Mucosa of rectum (tissue), 2 donors: ENCODE measurements around the gene VPS13C.
A peak's percentile ranks its signal among the peaks of the same experiment; 100 is the strongest.

Source experiments
- H3K27ac ChIP-seq, 2 donors: one replicate each; pipeline ENCODE4 v1.7.0; 2013; ENCODE audit warnings: inconsistent platforms in 2 of 2, low read depth in 2 of 2, low read length in 2 of 2
- H3K27me3 ChIP-seq, 2 donors: one replicate each; pipeline ENCODE4 v1.7.0; 2013; ENCODE audit warnings: low read length in 2 of 2; ENCODE audit not compliant: control insufficient read depth in 2 of 2, insufficient read depth in 2 of 2
- H3K36me3 ChIP-seq, 2 donors: one replicate each; pipeline ENCODE4 v1.7.0; 2013; ENCODE audit warnings: low read length in 2 of 2; ENCODE audit not compliant: control insufficient read depth in 2 of 2, insufficient read depth in 2 of 2
- H3K4me1 ChIP-seq, 2 donors: one replicate each; pipeline ENCODE4 v1.7.0; 2013; ENCODE audit warnings: low read length in 2 of 2, mild to moderate bottlenecking in 1 of 2; ENCODE audit not compliant: control insufficient read depth in 2 of 2, insufficient read depth in 2 of 2
- H3K4me3 ChIP-seq, 2 donors: one replicate each; pipeline ENCODE4 v1.7.0; 2013; ENCODE audit warnings: low read length in 2 of 2
- H3K9ac ChIP-seq, 2 donors: one replicate each; pipeline ENCODE4 v1.7.0; 2013; ENCODE audit warnings: low read length in 2 of 2, low read depth in 1 of 2, mild to moderate bottlenecking in 1 of 2
- H3K9me3 ChIP-seq, 2 donors: one replicate each; pipeline ENCODE4 v1.7.0; 2013; ENCODE audit warnings: low read length in 2 of 2; ENCODE audit not compliant: control insufficient read depth in 2 of 2
- donor health status: healthy.
- donor health status: Normal muscosa, but diverticular disease.

The VPS13C gene

GRCh38 chr15:61888074-61888780 lies 172.0 kb downstream of the VPS13C start:
- Histone ChIP-seq H3K9me3 (peaks cover 5 to 7% of the 10 kb centered on the region in 2 donors), H3K27ac (no peak overlapping the region), H3K27me3 (no peaks in the 10 kb centered on the region), H3K4me3 (no peak overlapping the region), H3K36me3 (peaks cover 11 to 16% of the 10 kb centered on the region in 2 donors), H3K4me1 (no peaks in the 10 kb centered on the region), H3K9ac (no peak overlapping the region)

- H3K4me1 ChIP-seq = no peaks in the 10 kb centered on the region
- H3K4me3 ChIP-seq = no peak overlapping the region
- H3K9ac ChIP-seq = no peak overlapping the region
- H3K27me3 ChIP-seq = no peaks in the 10 kb centered on the region
- H3K36me3 ChIP-seq = peaks cover 18 to 21% of the 10 kb centered on the region in 2 donors
- no peak overlapping the region for H3K27ac ChIP-seq
- H3K9me3 ChIP-seq = no peaks in the 10 kb centered on the region
These were observed 180.2 kb downstream of the VPS13C start for GRCh38 chr15:61880084-61880483.

- Histone ChIP-seq H3K4me1 (no peaks in the 10 kb centered on the region), H3K9ac (no peak overlapping the region), H3K27me3 (no peaks in the 10 kb centered on the region), H3K4me3 (no peak overlapping the region), H3K9me3 (no peaks in the 10 kb centered on the region), H3K36me3 (peaks cover 20 to 21% of the 10 kb centered on the region in 2 donors), H3K27ac (no peak overlapping the region)
These were observed 181.0 kb downstream of the VPS13C start for GRCh38 chr15:61879219-61879618.

GRCh38 chr15:61871926-61872522 lies 188.2 kb downstream of the VPS13C start:
- Histone ChIP-seq H3K27ac (no peak overlapping the region), H3K9ac (no peak overlapping the region), H3K4me1 (no peaks in the 10 kb centered on the region), H3K36me3 (peaks cover 36 to 47% of the 10 kb centered on the region in 2 donors), H3K9me3 (no peaks in the 10 kb centered on the region), H3K27me3 (no peaks in the 10 kb centered on the region), H3K4me3 (no peak overlapping the region)

- no peak overlapping the region for H3K9ac ChIP-seq
- H3K4me3 ChIP-seq = no peak overlapping the region
- H3K4me1 ChIP-seq = no peaks in the 10 kb centered on the region
- H3K27me3 ChIP-seq = no peaks in the 10 kb centered on the region
- H3K27ac ChIP-seq = no peak overlapping the region
- H3K9me3 ChIP-seq = no peaks in the 10 kb centered on the region
- peaks cover 30 to 41% of the 10 kb centered on the region in 2 donors for H3K36me3 ChIP-seq
These were observed 190.6 kb downstream of the VPS13C start for GRCh38 chr15:61869656-61870055.

- Histone ChIP-seq H3K4me1 (no peaks in the 10 kb centered on the region), H3K9ac (no peak overlapping the region)
These were observed 198.3 kb downstream of the VPS13C start for GRCh38 chr15:61861962-61862361.

GRCh38 chr15:61857169-61857829 lies 202.9 kb downstream of the VPS13C start:
- peak overlapping the region in 1 of 2 donors; percentile 32 for H3K4me3 ChIP-seq
- no peak overlapping the region for H3K27ac ChIP-seq
- no peaks in the 10 kb centered on the region for H3K9me3 ChIP-seq

More at GRCh38 chr15:61861962-61862361, 198.3 kb downstream of the VPS13C start:
- no peak overlapping the region for H3K4me3 ChIP-seq
- H3K27ac ChIP-seq = no peak overlapping the region
- H3K27me3 ChIP-seq = no peaks in the 10 kb centered on the region
- H3K9me3 ChIP-seq = no peaks in the 10 kb centered on the region
- H3K36me3 ChIP-seq = peaks cover 0 to 7% of the 10 kb centered on the region in 2 donors

GRCh38 chr15:61856295-61856694 lies 204.0 kb downstream of the VPS13C start:
- Histone ChIP-seq H3K36me3 (peaks cover 4 to 5% of the 10 kb centered on the region in 2 donors), H3K4me3 (no peak overlapping the region), H3K4me1 (no peaks in the 10 kb centered on the region)

More at GRCh38 chr15:61857169-61857829, 202.9 kb downstream of the VPS13C start:
- H3K4me1 ChIP-seq = no peaks in the 10 kb centered on the region
- no peaks in the 10 kb centered on the region for H3K27me3 ChIP-seq
- no peak overlapping the region for H3K9ac ChIP-seq
- H3K36me3 ChIP-seq = peaks cover 4 to 5% of the 10 kb centered on the region in 2 donors

GRCh38 chr15:61853195-61853594 lies 207.1 kb downstream of the VPS13C start:
- Histone ChIP-seq H3K36me3 (peaks cover 4 to 5% of the 10 kb centered on the region in 2 donors), H3K27me3 (no peaks in the 10 kb centered on the region), H3K9ac (no peak overlapping the region), H3K9me3 (no peaks in the 10 kb centered on the region), H3K4me1 (no peaks in the 10 kb centered on the region), H3K4me3 (no peak overlapping the region), H3K27ac (no peak overlapping the region)

More at GRCh38 chr15:61856295-61856694, 204.0 kb downstream of the VPS13C start:
- no peak overlapping the region for H3K27ac ChIP-seq
- H3K27me3 ChIP-seq = no peaks in the 10 kb centered on the region
- no peak overlapping the region for H3K9ac ChIP-seq
- no peaks in the 10 kb centered on the region for H3K9me3 ChIP-seq

GRCh38 chr15:61851955-61852354 lies 208.3 kb downstream of the VPS13C start:
- Histone ChIP-seq H3K9ac (no peak overlapping the region), H3K4me1 (no peaks in the 10 kb centered on the region), H3K36me3 (peaks cover 4 to 5% of the 10 kb centered on the region in 2 donors), H3K27ac (no peak overlapping the region), H3K9me3 (no peaks in the 10 kb centered on the region), H3K27me3 (no peaks in the 10 kb centered on the region), H3K4me3 (no peak overlapping the region)
